Body of pancreas (tissue), 4 donors: ENCODE data around the gene MICAL2.

Experiments
- CTCF ChIP-seq, 7 experiments: fragments of 450-650 bp in 4 of 7; fragments of 200-600 bp in 3 of 7; sonication (generic) in 3 of 7; IDR thresholded peaks; one replicate each; pipeline ENCODE4 v1.5.1; 2016 to 2019; ENCODE audit warnings: antibody characterized with exemption in 7 of 7
- POLR2A ChIP-seq, 3 donors: fragments of 450-650 bp; IDR thresholded peaks; one replicate each; pipeline ENCODE4 v1.6.1; 2016; ENCODE audit warnings: antibody characterized with exemption in 3 of 3, mild to moderate bottlenecking in 2 of 3

GRCh38 chr11:12116425-12117032 lies 6.1 kb downstream of the MICAL2 start:
- TF ChIP-seq CTCF (IDR thresholded peaks at IDR 0.05) (no peak), POLR2A (IDR thresholded peaks at IDR 0.05) (no peak)
